Fibroblast of skin of back (primary cell): Measurements from ENCODE around the gene GPR61.
A peak's percentile ranks its signal among the peaks of the same experiment; 100 is the strongest.

Source experiments
- DNase-seq: peaks from one replicate; pipeline ENCODE4 v3.0.0-alpha.2; 2013

Gene GPR61

DNA sequence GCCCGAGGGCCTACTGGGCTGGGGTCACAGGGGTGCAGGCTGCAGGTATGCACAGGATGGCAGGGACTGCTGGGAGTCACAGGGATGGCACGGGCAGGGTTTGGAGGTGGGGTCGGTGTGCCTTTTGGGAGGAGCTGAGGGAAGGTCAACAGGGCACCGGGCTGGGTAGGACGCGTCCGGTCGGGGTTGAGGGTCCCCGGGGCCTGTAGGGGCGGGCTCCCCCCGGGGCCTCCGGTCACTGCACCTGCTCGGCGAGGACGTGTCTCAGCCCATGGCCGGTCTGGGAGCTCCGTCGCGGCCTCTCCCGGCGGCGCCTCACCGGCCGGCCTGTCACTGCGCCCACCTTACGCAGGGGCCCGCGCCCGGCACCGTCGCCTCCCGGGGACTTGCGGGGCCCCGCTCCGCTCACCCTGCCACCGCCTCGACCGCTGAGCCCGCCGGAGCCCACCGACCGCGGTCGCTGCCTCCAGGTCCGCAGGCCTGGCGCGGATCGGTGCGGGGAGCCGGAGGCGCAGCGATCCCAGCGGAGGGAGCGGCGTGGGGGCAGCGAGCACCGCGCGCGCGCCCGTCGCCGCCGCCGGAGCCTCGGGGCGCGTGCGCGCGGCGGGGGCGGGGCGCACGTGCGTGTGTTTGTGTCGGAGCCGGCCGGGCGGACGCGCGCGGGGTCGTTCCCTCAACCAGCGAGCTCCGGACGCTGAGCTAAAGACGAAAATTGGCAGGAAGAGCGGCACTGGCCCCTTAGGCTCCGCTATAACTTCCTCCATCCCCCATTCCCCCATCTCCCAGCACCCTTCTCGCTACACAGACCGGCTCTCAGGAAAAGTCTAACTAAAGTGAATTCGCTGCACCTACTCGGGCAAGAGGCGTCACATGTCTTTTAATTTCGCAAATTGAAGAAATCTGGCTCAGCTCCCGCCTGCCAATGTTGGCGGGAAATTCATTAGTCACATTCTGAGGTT lies 30.2 kb upstream of the GPR61 start, which contains the start of gene AMIGO1:
Gene AMIGO1, minus strand, starts transcription at position 552 of the 959 bp plus-strand sequence. CDS start 815 bp downstream, outside the sequence.
- DNase-seq: peak; percentile 53

DNA sequence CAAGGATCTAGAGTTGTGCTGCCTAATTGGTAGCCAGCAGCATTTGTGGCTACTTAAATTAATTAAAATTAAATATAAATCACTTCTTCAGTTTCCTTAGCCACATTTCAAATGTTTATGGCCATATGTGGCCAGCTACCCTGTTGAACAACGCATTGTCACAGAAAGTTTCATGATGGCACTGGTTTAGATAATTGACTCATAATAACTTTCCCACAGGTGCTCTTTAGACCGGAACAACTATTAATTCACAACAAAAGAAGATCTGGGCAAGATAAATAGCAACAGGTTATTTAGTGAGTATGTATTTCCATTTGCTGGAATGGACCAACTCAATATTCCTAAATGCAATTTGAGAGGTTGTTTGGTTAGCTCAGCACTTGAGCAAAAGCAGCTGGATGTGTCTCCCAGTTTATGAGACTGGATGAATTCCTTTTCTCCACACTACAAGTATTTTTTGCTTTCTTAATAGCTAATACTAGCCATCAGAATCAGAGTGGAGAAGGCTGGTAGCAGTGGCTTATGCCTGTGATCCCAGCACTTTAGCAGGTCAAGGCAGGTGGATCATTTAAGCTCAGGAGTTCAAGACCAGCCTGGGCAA lies 26.5 kb upstream of the GPR61 start:
- no peak for DNase-seq

DNA sequence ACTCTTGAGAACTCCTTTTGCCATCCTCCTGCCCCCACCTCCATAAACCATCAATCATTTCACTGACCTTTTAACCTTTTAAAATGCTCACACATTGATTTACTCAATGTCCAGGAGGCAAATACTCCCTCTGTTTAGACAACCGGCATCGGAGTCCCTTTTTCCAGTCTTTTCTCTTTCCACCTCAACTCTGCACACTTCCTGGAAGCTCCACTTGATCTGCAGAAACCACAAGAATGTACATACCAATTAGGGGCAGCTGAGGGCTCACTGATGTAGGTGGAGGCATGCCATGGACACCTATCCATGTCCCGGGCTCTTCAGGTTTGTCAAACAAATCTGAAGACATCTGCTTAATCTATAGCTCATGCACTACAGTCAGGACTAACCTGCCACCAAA lies 24.8 kb upstream of the GPR61 start:
- no peak for DNase-seq

DNA sequence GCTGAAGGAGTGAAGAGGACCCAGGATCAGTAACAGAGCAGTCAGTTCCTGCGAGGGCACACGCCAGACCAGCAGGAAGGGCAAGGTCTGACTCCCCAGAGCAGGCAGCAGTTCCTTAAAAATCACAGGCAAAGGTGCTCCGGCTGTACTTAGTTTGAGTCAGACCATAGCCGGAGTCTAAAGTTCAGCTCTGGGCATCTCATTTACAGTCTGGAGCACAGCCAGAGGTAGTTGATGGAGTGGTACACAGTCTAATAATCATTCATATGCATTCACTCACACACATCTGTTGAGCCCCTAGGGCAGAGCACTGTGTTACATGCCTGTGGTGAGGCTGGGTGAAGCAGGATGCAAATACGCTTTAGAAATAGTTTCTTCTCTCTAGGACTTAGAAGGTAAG lies 22.8 kb upstream of the GPR61 start:
- DNase-seq: no peak

DNA sequence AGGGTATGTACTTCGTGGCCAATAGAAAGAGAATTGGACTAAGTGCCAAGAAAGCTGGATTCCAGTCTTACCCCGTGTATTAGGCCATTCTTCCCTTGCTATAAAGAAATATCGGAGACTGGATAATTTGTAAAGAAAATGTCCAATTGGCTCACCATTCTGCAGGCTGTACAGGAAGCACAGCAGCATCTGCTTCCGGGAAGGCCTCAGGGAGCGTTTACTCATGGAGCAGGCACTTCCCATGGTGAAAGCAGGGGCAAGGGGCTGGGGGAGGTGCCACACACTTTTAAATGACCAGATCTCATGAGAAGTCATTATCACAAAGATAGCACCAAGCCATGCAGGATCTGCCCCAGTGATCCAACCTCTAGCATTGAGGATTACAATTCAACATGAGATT lies 22.3 kb upstream of the GPR61 start:
- DNase-seq: no peak

DNA sequence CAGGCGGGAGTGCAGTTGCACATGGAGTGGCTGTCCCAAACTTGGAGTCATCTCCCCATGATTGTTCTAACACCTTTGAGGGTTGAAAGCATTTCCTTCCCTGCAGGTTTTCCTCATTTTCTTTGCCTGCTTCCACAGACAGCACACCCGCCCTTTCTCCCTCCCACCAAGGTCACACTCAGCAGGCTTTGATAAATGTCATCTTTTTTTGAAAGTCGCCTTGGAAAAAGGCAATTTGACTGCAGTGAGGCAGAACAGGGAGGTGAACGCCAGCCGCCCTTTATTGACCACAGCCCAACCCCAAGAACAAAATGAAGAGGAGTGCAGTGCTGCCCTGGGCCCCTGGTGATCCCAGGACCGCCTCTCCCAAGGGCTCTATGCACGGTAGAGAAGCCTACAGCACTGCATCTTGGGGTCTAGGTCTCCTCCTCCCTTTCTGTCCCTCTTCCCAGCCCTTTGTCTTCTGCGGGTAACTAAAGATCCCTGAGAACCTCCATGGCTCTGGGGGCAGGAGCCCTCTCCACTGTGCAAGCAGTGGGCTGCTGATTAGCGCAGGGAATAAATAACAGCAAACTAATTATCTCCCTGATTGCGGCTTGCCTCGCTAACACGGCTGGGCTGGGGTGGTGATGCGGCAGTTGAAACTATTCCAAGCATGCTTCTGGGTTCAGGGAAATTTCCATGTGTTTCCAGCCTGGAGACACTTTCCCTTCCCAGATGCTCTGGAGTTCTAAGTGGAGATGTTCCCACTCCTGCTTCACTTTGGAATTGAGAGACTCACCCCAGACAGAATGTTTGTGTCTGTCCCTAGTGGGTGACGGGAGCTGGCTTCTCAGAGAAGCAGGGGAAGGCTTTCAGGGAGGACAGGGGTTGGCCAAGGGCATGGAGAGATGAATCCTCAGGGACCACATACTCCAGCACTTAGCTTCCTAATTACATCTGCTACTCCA lies 18.4 kb upstream of the GPR61 start:
- peak; percentile 8 for DNase-seq

DNA sequence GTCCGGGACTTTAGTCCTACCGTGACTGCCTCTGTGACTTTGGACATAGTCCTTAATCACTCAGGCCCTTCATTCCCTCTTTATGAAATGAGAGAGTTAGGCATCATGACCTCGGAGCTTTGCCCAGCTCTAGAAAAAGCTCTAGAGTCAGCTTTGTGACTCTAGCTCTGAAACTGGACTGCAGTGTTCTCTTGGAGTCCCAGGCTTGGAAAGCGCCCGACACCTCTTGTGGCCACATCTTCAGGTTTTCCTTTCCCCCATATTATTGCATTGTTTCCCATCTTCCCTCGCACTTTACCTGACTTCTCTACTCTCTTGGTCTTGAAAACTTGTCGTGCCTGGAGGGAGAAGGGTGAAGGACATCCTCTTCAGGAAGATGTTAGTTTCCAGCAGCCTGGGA lies 17.6 kb upstream of the GPR61 start:
- DNase-seq: no peak

DNA sequence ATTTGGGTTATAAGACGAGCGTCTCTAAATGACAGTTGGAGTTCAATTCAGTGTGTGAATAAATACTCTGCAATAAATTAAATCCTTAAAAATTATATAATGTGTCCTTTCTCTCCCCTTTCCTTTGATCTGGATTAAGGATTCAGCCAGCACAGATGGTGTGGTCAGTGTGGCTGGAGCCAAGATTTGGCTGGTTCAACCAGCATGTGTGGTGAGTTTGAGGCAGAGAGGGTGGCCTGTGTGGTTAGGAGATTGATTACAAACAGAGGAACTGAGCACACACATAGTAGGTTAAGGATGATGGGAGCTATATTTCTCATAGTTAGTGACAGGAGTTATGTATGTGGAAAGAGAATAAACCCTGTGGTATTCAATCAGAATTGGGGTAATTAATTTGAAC lies 16.0 kb upstream of the GPR61 start:
- DNase-seq: no peak

DNA sequence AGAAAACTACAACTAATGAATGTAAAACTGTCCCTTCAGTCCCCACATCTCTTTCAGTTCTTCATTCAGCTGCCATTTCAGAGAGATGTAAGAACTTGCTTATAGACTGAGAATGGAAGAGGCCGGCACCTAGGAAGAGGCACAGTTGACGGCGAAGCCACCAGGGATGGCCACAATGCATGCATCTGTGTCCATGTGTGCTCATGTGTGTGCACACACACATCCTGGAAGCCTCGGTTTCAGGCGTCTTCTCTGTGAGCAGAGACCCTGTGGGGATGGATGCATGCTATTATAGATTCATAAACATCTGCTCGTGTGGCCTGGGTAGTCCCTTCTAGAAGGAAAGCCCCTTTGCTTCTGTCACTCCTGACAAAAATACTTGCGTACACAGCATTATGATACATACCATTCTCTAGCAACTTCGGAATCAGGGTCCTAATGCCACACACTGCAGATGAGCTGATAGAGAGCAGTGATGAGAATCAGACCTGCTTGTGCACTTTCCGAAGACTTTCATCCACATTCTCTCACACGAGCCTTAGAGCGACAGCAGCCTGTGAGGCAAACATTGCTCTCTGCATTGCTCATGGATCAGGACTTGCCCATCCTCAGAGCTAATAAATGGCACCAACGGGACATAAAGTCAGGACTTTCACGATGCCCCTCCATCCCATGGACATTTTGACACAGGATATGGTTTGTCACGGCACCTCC lies 12.4 kb upstream of the GPR61 start:
- no peak for DNase-seq

DNA sequence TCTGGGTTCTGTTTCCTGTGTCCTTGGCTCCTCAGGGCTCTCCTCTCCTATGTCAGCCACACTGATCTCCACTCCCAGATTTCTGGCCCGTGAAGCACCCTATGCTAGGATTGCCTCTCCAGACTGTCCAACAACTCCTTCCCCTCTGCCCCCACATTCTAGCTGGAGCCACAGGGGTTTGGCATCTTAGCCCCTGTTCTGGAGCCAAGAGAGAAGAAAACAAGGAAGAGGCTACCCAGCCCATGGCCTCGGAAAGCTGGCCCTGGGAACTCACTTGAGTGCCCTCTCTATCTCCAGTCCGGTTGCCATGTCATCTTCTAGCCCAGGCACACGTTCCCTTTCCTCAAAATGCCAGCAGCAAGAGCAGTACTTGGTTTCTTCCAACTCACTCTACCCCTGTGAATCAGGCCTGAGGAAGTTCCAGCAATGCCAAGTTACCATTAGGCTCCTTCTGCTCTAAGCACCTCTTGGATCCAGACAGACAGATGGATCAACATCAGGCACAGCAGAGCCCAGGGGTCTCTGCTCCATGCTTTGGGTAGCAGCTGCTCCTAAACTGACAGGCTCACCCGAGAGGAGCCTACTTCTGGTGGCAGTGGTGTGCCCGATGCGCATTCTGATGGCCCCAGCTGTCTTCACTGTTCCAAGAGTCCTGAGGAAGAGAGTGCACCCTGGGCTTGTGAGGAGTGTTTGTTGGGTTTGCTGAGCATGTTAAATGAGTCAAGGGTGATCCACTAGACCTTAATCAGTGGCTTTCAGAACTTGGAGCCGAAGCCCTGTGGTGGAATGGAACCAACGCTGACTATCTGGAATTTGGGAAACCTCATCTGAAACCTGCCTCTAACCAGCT lies 11.6 kb upstream of the GPR61 start:
- DNase-seq: no peak

DNA sequence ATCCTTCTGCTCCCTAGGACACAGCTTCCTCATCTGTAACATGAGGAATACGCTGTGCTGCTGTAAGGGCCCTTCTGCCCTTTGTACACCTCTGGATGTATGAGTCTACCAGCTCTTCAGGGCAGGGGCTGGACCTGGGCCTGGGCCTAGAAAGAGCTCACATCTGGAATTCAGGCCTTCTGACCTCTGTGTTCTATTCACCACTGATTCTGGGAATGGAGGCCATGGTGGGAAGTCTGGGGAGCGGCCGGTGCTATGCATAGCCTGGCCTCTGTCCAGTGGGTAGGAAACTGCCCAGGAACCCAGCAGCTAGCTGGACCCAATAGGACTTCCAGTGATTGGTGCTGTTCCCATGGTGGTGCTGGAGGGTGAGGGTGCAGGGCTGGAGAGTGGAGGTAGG lies 11.0 kb upstream of the GPR61 start:
- no peak for DNase-seq

DNA sequence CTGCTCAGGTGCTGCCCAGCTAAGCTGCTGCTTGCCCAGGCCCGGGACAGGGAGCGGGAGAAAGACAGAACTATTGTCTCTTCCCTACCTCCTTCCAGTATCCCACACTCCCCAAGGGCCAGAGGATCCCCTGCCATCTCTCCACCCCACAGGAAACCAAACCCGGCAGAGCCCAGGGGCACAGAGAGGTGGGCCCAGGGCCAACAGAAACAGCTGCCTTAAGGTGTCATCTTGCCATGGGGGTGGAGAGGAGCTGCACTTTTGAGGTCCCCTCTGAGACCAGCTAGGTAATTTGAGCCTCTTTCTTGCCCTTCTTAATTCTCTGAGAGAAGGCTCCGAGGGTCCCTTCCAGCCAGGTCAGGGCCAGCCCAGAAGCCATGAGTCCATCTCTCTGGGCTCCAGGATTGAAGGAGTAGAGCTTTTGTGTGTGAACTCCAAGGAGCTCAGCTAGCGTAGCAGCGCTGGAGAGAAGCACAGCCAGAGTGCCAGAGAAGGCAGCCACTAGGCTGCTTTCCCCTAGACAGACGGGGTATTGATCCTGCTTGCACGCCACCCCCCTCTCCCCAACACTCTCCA lies 9.7 kb upstream of the GPR61 start:
- DNase-seq: peak; percentile 22

DNA sequence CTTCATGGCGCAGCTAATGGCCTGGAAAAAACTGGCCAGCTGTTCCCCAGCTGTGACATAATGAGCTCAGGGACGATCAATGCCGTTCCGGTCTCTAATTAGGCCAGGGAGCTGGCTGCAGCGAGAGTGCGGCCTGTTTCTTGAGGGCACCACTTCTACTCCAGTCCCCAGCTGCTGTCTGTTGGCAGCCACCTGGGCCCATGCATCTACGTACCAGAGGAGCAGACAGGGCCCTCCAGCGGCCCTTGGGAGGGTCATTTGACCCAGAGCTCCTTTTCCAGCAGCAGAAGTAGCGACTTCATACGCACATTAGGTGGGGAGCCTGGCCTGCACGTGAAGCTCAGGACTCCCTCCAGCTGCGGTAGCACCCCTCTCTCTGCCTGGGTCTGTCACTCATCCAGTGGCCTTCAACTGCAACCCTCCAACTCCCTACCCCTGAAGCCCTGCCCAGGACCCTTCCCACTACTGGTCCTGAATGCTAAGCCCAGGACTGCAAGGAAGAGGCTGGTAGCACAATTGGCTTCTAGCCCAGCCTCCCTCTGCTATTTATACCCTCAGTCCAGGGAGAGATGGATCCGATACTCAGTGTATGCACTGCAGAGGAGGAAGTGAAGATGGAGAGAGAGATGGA lies 9.1 kb upstream of the GPR61 start:
- no peak for DNase-seq

DNA sequence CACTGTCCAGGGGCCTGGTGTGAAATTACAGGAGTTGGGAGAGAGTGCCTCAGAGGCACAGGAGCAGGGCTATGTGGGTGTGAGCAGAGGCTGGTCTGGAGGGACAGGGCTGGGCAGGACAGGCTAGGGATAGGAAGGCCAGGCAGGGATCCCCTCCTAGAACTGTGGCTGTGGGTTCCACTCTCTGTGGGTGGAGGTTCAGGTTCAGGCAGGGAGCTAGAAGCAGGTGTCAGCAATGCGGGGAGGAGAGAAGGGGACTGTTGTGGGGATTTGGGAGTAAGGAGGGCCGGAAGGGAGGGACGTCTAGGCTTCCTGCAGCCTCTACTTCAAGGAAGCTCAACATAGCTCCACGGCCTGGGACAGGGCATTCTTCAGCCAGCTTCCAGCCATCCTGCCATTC lies 8.3 kb upstream of the GPR61 start:
- no peak for DNase-seq

DNA sequence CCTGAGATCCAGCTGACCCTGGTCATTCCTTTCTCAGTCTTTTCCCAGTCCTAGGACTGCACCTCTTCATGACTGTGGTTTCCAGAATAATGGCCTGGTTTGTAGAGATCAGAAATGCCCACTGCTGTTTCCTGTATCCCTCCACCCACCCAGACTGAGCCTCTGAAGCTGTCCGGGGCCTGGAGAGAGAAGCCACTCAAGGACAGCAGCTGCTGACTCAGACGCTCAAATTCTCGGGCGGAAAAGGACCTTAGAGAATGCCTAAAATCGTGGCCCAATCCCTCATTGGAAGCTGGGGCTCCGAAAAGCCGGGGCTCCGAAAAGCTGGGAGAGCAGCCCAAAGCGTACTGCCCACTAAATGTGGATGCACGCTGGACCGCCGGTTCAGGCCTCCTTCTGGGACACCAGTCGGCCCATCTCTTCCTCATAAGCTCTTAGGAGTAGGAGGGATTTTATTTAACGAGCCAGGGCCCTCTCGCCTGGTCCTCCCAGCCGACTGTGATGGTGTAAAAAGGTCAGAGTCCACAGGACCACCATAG lies 7.8 kb upstream of the GPR61 start:
- DNase-seq: no peak

DNA sequence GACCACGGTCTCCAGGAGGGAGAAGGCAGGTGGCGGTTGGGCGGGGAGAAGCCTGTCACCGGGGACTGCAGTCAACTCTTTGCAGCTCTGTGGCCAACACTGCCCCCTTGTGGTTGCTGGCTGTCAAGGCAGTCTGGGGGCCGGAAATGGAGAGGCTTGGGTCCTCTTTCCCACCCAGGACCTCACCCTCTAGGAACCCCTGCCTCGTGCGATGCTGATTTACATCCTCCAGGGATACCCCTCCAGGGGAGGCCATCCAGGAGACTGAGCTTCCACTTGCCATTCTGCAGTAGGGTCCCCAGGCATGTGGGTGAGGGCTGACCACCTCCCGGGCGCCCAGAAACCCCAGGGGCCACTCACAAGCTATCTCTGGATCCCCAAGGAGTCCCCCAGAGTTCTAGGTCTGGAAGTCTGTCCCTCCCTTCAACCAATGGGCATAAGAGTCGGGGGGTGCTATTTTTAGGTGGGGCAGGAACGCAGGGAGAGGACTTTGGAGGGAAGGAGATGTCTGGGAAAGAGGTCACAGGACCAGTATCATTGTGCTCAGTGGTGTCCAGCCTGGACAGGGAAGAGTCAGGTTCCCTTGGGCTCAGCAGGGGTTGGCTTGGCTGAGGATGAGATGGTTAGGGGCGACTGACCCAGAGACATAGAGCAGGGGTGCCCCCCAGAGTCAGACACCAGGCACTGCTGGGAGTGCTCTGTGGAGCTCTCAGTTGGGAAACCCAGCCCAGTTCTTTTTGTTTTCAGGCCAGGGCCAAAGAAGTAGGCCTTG lies 7.1 kb upstream of the GPR61 start:
- DNase-seq: peak; percentile 77

DNA sequence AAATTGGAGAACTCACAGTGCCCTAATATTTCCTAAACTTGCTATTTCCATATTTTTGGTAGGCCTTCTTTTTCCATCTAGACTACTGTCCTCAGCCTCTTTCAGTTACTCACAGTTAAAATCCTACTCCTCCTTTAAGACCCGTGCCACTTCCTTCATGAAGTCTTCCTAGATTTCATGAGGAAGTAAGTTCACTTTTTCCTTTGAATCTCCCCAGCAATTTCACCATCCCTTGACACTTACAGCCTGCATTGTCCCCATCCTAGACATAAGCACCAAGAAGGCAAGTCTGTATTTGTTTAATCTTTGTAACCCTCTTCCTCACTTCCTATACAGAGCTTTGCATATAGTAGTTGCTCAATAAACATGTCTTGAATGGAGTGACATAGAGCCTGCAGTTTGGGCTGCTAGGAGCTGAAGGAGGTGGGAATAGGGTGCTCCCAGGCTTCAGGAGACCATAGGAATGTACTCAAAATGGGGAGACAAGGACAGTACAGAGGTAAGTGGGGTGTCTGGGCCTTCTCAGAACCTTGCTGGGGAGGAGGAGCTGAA lies 5.3 kb upstream of the GPR61 start:
- no peak for DNase-seq

DNA sequence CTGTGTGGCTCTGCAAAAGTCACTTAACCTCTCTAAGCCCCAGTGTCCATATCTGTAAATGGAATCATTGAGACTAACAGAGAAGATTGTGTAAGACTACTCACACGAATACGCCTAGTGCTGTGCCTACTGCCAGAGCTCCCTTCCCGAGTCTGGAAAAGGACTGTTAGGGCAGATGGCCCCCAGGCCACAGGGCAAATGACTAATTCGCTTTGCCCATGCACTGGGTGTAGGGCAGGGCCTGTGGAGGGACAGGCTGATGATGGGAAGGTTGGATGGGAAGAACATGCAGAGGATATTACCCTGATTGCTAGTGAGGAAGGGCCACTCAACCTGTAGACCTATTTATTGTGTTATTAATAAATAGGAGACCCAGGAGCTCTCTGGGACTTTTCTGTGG lies 4.2 kb upstream of the GPR61 start:
- DNase-seq: no peak

DNA sequence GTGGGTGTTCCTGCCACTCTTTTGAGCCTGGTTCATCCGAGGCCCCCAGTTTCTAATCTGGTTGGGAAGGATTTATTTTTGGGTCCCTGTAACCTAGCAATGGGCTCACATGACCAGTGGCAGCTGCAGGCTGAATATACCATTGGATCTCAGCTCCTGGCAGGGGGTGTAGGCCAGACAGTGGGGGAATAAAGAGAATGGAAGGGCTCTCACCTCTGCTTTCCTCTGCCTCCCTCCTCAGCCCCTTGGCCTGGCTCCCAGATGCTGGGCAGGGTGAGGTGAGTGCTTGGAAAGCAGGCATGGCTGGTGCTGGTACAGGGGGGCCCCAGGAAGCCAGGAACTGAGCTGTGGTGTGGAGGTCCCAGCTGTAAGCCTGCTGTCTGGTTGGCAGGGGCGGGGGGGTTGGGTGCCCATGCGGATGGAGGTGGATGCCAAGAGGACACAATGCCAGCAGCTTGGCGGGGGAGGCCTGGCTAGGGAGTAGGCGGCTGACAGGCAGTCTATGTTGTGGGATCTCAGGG lies 3.6 kb upstream of the GPR61 start:
- DNase-seq: no peak
